Activated CD4-positive, alpha-beta T cell treated with anti-CD3 and anti-CD28 coated beads, Interleukin-10, Interleukin-2, amounts not matched to agents 100 ng/mL and 50 ng/mL, durations not matched to agents 16 hours and 8 hours (primary cell): ENCODE results near the gene TSPO2.

Source experiments
- DNase-seq: peaks from one replicate; pipeline ENCODE4 v3.0.0-alpha.2; 2020

TSPO2 gene

DNA sequence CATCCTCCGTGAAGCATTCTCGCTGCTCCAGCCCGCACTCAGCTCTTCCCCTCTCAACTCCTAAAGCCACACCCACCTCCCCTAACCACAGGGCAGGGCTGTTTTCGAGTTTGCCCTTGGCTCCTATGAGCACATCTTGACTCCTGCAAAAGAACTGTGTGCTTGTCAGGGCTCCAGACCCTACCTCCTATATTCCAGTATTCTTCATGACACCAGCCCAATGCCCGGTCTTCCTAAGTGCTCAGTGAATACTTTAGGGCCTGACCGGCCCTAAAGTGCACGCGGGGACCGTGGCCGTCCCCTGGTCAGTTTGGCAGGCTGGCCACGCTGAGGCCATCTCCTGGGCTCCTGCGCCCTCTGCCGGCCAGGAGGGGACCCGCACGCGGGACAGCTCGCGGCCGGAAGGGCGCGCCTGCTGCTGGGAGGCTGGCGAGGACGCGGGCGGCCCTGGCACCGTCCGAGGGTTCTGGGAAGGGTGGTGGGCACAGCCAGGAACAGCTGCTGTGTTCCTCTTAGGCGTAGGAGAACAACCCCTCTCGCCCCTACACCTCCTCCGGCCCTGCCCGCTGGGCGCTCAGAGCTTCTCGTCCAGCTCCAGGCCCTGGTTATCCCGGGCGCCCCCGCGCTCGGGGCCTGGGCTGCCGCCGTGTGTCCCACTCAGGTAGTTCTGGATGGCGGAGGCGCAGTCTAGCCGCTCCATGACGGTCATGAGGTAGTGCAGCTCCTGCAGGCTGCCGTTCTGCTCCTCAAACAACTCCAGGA lies 14.3 kb upstream of the TSPO2 start:
- DNase-seq, result peak; percentile 87

GRCh38 chr6:41028561-41029412 lies 13.5 kb upstream of the TSPO2 start:
- no peak for DNase-seq

GRCh38 chr6:41032830-41033229 lies 9.4 kb upstream of the TSPO2 start:
- DNase-seq, result no peak

GRCh38 chr6:41033776-41034175 lies 8.5 kb upstream of the TSPO2 start:
- DNase-seq, result no peak

- no peak for DNase-seq
Observed at GRCh38 chr6:41036186-41036585, 6.1 kb upstream of the TSPO2 start.

GRCh38 chr6:41036601-41037000 lies 5.7 kb upstream of the TSPO2 start:
- no peak for DNase-seq

DNA sequence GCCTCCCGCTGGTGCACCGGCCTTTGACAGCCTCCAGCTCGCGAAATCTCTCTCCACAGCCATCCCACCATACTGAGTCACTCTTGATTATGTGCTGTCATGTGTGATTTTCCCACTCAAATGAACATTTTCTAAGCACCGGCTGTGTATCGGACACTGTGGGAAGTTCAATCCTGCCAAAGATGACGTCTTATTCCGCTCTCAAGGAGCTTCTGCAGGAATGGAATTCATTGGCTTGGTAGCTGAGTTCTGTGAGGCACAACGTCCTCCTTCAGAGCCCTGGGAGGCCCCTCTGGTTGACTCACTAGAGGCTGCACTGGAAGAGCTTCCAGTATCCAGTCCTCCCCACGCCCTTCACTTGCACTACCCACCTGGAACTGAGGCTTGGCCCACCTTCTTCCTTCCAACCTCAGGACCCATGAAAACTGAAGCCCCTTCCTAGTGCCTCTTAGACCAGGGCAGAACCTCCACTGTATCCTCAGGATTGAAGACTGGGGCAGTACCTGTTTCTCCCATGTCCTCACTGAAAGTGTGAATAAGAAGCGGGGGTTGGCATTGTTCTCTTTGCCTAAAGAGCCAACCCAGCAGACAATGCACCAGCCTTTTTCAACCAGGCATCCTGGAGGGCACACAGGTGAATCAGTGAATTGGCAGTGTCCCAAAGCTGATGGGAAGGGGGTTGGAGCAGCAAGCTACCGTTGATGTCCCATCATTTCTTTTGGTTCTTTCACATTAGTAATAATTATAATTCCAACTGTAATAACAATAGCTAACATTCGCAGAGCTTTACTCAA lies 5.0 kb upstream of the TSPO2 start:
- no peak for DNase-seq

GRCh38 chr6:41038205-41038604 lies 4.1 kb upstream of the TSPO2 start:
- DNase-seq, result no peak

DNA sequence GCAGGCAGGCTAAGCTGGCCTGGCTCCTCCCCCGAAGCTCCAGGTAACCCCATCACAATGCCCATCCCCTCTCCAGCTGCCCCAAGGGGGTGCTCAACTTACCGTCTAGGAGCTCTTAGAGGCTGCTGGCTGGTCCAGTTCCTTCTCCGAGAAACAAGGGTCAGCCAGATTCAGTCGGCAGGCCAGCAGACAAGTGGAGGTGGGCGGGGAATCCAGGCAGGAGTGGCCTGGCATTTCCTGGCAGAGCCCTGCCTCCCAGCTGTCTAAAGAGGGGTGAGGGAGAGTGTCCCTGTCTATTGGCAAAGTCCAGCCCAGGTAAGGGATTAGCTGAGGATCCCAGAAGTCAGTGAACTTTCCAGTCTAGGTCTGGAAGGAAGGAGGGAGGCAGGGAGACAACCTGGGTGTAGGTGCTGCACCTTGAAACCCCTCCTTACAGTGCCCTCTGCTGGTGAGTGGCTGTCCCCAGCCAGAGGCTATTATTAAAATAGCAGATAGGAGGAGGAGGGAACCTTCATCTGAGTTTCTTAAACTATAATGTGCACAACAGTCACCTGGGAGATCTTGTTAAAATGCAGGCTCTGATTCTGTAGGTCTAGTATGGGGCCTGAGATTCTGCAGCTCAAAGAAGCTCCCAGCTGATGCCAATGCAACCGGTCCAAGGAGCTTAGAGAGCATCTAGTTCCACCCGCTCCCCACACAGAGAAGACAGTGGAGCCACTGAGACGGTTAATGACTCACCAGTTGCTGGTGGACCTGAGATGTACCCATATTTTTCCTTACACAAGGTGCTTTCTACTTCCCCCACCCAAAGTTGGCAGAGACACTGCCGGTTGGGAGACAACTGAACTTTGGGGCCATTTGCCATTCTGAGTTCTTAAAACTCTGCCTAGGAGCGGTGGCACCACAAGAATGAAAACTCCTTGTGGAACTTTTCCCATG lies 2.9 kb upstream of the TSPO2 start, which contains the start of gene UNC5CL:
TSS of gene UNC5CL (minus strand) at position 162 of the 939 bp plus-strand sequence. CDS start 4,147 bp downstream, outside the sequence.
- peak; percentile 67 for DNase-seq

DNA sequence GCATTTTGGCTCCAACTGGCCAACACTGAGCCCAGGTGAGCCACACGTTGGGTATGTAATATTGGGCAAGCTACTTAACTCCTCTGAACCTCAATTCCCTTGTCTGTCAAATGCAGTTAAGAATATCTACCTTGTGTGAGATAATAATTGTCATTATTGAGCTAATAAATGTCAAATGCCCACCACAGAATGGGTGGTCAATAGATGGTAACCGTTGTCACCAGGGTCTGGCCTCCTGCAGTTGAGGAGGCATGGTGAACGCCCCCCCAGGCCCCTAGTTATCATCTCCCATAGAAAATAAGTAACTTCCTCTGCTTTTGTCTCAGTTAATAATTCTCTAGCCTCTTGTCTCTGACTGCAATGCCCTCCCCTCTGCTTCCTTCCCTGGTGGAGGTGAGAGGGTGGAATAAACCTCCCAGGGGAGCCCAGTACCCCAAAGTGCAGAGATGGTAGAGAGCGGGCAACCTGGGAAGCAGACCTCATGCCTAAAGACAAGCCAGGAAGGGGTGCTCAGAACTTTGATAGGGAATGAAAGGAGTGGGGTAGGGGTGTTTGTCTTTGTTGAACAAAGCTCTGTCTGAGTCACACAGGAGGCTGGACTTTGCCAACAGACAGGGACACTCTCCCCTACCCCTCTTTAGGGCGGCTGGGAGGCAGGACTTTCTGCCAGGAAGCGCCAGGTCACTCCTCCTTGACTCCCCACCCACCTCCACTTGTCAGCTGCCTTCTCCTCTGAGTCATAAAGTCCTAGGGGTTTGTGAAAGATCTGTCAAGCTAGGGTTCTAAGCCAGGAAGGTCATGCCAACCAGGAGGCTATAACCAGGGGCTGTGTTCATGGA lies 1.9 kb upstream of the TSPO2 start:
- DNase-seq, result peak; percentile 38

DNA sequence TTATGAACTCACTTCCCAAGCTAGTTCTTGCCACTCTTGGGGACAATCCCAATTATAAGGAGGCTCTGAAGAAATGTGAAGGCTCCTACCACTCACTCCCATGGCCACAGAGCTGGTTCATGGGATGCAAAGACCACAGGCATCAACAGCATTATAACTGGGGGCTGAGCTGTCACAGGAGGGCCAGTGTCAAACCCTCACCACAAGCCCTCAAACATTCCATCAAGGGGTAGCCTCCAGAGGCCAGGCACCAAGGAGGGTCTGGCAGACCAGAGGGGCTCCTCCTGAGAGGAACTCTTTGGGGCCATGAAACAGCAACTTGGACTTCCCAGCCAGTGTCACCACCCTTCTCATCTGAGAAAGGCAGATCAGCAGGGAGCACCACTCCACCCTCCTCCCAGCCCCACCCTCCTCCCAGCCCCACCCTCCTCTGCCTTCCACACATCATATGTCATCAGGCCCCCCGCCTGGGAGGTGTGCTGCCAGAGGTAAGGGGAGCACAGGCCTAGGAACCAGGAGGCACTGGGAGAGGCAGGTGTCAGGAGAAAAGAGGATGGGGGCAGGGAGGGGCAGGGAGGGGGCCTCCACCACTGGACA lies 1.2 kb upstream of the TSPO2 start:
- DNase-seq, result no peak

DNA sequence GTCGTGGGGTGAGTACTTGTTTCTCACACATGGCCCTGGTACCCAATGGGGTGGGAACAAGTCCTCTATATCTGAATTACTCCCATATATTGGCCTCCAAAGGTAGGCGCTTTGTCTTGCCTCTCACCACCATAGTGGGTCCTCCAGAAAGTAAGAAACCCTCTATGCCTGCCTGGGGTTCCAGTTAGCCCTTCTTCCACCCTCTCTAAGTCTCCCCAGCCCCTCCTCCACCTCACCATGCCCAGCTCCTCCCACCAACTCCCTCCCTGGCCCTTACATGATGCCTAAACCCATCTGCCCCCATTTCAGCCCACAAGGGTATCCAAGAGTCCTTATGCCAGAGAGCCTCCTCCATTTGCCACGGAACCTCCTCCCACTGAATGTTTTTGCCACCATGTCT lies 884 bp downstream of the TSPO2 start:
- no peak for DNase-seq

DNA sequence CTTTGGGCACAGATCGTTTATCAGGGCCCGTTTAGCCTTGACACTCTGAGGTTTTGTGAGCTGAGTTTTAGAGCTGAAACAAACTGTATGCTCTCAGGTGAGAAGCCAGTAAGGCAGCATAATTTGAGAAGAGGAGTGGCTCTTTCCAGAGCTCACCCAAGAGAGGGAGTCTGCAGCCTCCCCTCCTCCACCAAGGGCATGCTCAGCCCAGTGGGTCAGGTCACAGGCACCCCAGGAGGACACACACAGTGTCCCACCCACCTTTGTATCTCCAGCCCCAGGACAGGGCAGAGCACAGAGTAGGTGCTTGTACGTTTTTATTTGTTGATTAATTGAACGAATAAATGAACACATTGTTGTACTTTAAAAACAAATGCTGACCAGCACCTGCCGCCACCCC lies 3.4 kb downstream of the TSPO2 start:
- DNase-seq, result no peak

GRCh38 chr6:41046084-41046483 lies 3.8 kb downstream of the TSPO2 start:
- no peak for DNase-seq

DNA sequence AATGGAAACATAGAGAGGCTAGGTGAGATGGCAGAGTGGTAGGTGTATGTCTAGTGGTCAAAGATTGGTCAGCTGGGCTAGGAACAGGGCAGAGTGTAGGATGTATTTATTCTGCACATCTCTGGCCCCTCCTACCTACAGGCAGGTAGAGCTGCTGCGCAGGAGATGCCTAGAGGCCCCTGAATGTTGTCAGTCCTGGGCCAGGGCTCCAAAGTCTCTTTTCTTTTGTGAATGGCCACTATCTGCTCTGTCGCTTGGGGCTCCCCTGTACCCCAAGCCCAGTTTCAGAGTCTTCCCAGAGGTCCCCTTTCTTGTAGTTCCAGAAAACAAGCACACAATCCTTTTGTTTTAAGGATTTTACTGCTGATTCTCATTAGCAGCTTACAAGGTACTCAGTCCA lies 5.0 kb downstream of the TSPO2 start:
- no peak for DNase-seq

DNA sequence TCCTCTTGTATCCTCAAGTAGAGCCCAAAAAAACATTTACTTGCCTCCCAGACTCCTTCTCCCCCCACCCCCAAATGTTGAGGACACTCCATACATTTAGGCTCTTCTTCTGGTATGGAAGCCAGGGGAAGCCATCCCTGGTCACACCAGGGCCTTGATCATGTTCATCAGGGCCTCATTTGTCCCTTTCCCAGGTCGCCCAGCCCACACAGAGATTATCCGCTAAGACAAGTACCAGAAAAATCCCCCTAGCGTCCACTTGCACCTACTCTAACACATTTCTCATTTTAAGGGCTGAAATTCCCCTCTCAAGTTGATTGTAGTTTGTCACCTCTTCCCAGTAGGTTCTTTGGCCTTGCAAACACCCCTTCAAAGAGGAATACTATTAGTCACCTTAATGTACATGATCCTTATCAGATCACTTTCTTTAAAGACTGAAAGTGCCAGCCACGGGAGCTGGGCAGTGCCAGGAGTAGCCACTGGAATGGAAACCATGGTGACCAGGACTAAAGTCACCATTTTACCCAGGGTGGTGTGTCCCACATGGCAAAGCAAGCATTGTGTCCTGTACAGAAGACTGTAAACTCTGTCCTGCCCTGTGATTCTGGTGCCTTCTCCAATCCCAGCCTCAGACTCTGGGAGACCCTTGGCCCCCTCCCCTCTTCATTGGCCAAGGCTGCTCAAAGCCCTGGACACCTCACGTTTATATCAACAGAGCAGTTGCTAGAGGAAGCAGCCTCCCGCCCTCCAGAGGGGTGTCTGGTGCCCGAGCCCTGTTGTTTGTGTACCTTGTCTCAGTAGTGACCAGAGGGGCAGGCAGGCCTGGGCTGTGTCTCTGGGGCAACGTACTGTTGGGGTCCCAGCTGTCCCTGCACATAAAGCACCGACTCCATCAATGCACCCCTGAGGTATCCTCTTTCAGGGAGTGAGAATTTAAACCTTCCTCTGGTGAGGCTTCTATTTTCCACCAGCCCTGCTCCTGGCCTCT lies 5.8 kb downstream of the TSPO2 start:
- no peak for DNase-seq

GRCh38 chr6:41049521-41049920 lies 7.3 kb downstream of the TSPO2 start:
- no peak for DNase-seq

- DNase-seq, result no peak
Observed at GRCh38 chr6:41049955-41050354, 7.7 kb downstream of the TSPO2 start.

DNA sequence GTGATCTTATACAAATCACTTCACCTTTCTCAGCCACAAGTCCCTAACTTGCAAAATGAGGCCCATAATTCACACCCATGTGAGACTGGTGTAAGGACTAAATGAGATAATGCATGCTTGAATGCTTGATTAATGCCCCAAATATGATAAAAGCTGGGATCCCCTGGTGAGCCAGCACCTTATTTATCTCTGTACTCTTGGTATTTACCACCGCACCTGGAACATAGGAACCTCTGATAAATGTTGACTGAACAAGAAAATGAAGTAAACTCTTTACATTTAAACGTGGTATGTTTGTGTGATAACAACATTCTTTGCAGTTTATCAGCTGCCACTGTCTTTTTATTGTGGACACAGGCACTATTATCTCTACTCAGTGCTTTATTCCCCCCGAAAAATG lies 8.3 kb downstream of the TSPO2 start:
- no peak for DNase-seq
